Activated CD8-positive, alpha-beta T cell treated with anti-CD3 and anti-CD28 coated beads for 36 hours (primary cell): ENCODE data around the gene EPOP. TPM values are rescaled to one million over a fixed set of nuclear protein-coding genes. Genes with fewer than 3 reads are reported as not detected.
A peak's percentile ranks its signal among the peaks of the same experiment; 100 is the strongest.

Experiments used
- ATAC-seq: fragments of 200-7000 bp; cut with Tn5 transposase; one replicate; pipeline ENCODE4 v1.10.0; 2021; ENCODE audit warnings: mild to moderate bottlenecking, moderate library complexity
- CTCF ChIA-PET: fragments of 350-600 bp; sonication (Branson Sonifier 250); formaldehyde crosslinking; loops from one replicate; lab custom pipeline; 2021; ENCODE audit warnings: antibody characterized with exemption; lab: Charles Lee
- POLR2A ChIA-PET: fragments of 350-600 bp; sonication (Branson Sonifier 250); formaldehyde crosslinking; loops from one replicate; lab custom pipeline; 2021; ENCODE audit warnings: antibody characterized with exemption; lab: Charles Lee
- DNase-seq: peaks from one replicate; pipeline ENCODE4 v3.0.0-alpha.2; 2020
- H3K27ac Mint-ChIP-seq: one replicate; pipeline ENCODE4 v1.8.0; 2021; ENCODE audit warnings: mild to moderate bottlenecking, mixed read lengths
- H3K27me3 Mint-ChIP-seq: one replicate; pipeline ENCODE4 v1.8.0; 2021; ENCODE audit warnings: mixed read lengths
- H3K36me3 Mint-ChIP-seq: one replicate; pipeline ENCODE4 v1.8.0; 2021; ENCODE audit warnings: low read depth, mixed read lengths
- H3K4me1 Mint-ChIP-seq: one replicate; pipeline ENCODE4 v1.8.0; 2021; ENCODE audit warnings: low read depth, mixed read lengths
- H3K4me3 Mint-ChIP-seq: one replicate; pipeline ENCODE4 v1.8.0; 2021; ENCODE audit warnings: mild to moderate bottlenecking, moderate library complexity, mixed read lengths
- H3K9me3 Mint-ChIP-seq: one replicate; pipeline ENCODE4 v1.8.0; 2021; ENCODE audit warnings: mixed read lengths
- CTCF ChIP-seq: fragments of 200-600 bp; IDR thresholded peaks from one replicate; pipeline ENCODE4 v1.8.0; 2022; ENCODE audit warnings: antibody characterized with exemption, mild to moderate bottlenecking
- intact Hi-C: fragments of 100-400 bp; cut with micrococcal nuclease; formaldehyde crosslinking; loops from one replicate; pipeline ENCODE4 v1.10.0; 2022
- total RNA-seq, 2 experiments: library from RNA; stranded (reverse); gene quantifications; one replicate each; pipeline ENCODE4 v1.2.3, GENCODE V29; 2021

Gene EPOP
- total RNA-seq, 2 experiments from 2014 or later, result 31.8 to 32.2 TPM

GRCh38 chr17:38710604-38710962 is 35.8 kb upstream of the EPOP start:
- no peak overlapping the region for H3K4me3 Mint-ChIP-seq
- DNase-seq (no peak), ATAC-seq (no peak)
- no peak for TF ChIP-seq CTCF
- no peaks in the 10 kb centered on the region for H3K9me3 Mint-ChIP-seq
- peak overlapping the region; percentile 49 for H3K27ac Mint-ChIP-seq
- intact Hi-C loops, result loop anchor here (5.0 kb wide), 1 partner anchor 33 kb away; no protein-coding TSS in a partner anchor
- H3K27me3 Mint-ChIP-seq, result no peaks in the 10 kb centered on the region
- H3K4me1 Mint-ChIP-seq, result peaks cover 70% of the 10 kb centered on the region
- ChIA-PET POLR2A (interaction anchor here (0.7 to 18.4 kb wide), 5 partner anchors 8 to 152 kb away, joined by 3 to 390 read pairs (median 5); partner anchors contain the start of gene EPOP), CTCF (interaction anchor here (0.8 to 3.6 kb wide), 9 partner anchors 13 to 153 kb away, joined by 3 to 31 read pairs (median 4); no protein-coding TSS in a partner anchor)
- H3K36me3 Mint-ChIP-seq, result peaks cover 76% of the 10 kb centered on the region

GRCh38 chr17:38709864-38710603 is 35.3 kb upstream of the EPOP start:
- H3K36me3 Mint-ChIP-seq, result peaks cover 74% of the 10 kb centered on the region
- H3K4me1 Mint-ChIP-seq, result peaks cover 64% of the 10 kb centered on the region

GRCh38 chr17:38709104-38709820 is 34.5 kb upstream of the EPOP start:
- no peak for TF ChIP-seq CTCF
- H3K27ac Mint-ChIP-seq, result peak overlapping the region; percentile 66
- intact Hi-C loops, result no loop called here
- no peaks in the 10 kb centered on the region for H3K9me3 Mint-ChIP-seq
- ATAC-seq (no peak), DNase-seq (no peak)
- H3K4me1 Mint-ChIP-seq, result peaks cover 57% of the 10 kb centered on the region
- H3K36me3 Mint-ChIP-seq, result peaks cover 71% of the 10 kb centered on the region
- ChIA-PET POLR2A (interaction anchor here (1.1 to 18.4 kb wide), 6 partner anchors 7 to 57 kb away, joined by 3 to 390 read pairs (median 6); no protein-coding TSS in a partner anchor), CTCF (interaction anchor here (1.5 to 3.6 kb wide), 3 partner anchors 26 to 150 kb away, joined by 4 to 31 read pairs (median 11); no protein-coding TSS in a partner anchor)
- H3K27me3 Mint-ChIP-seq, result no peaks in the 10 kb centered on the region
- H3K4me3 Mint-ChIP-seq, result no peak overlapping the region

More at GRCh38 chr17:38709864-38710603, 35.3 kb upstream of the EPOP start:
- no peaks in the 10 kb centered on the region for H3K9me3 Mint-ChIP-seq
- ATAC-seq (no peak), DNase-seq (no peak)
- POLR2A ChIA-PET, result interaction anchor here (1.1 to 18.4 kb wide), 6 partner anchors 8 to 151 kb away, joined by 3 to 390 read pairs (median 6); partner anchors contain the start of gene EPOP
- intact Hi-C loops, result loop anchor here (5.0 kb wide), 1 partner anchor 33 kb away; no protein-coding TSS in a partner anchor
- CTCF ChIA-PET, result interaction anchor here (0.8 to 3.6 kb wide), 10 partner anchors 14 to 152 kb away, joined by 3 to 31 read pairs (median 4); no protein-coding TSS in a partner anchor
- no peak for TF ChIP-seq CTCF
- H3K27ac Mint-ChIP-seq, result peak overlapping the region; percentile 49
- no peak overlapping the region for H3K4me3 Mint-ChIP-seq
- no peaks in the 10 kb centered on the region for H3K27me3 Mint-ChIP-seq

- peak overlapping the region; percentile 98 for H3K4me3 Mint-ChIP-seq
- DNase-seq (no peak), ATAC-seq (no peak)
- no peaks in the 10 kb centered on the region for H3K9me3 Mint-ChIP-seq
- POLR2A ChIA-PET, result interaction anchor here (0.8 to 18.4 kb wide), 6 partner anchors 14 to 31 kb away, joined by 3 to 390 read pairs (median 5); partner anchors contain the start of gene CISD3
- H3K27me3 Mint-ChIP-seq, result no peaks in the 10 kb centered on the region
- H3K4me1 Mint-ChIP-seq, result peaks cover 52% of the 10 kb centered on the region
- CTCF ChIA-PET, result interaction anchor here (1.7 to 3.6 kb wide), 3 partner anchors 21 to 31 kb away, joined by 7 to 31 read pairs (median 11); no protein-coding TSS in a partner anchor
- intact Hi-C loops, result no loop called here
- H3K36me3 Mint-ChIP-seq, result peaks cover 66% of the 10 kb centered on the region
- no peak for TF ChIP-seq CTCF
- H3K27ac Mint-ChIP-seq, result peak overlapping the region; percentile 90
These were observed 33.1 kb upstream of the EPOP start for GRCh38 chr17:38707678-38708351.
